ENCODE results near the gene MYO5A.

- TF ChIP-seq EZH2 (IDR thresholded peaks at IDR 0.05; ENCODE audit: borderline replicate concordance, insufficient read depth, low read depth, low read length, poor library complexity, severe bottlenecking) (no peak), CTCF (IDR thresholded peaks at IDR 0.05) (no peak)
These were observed 159.2 kb downstream of the MYO5A start for GRCh38 chr15:52369455-52369854.

All from B cell (primary cell).